ENCODE data around the gene NDUFA7.

Gene NDUFA7

GRCh38 chr19:8334458-8335342 is 13.5 kb upstream of the NDUFA7 start:
- no peak overlapping the region for H3K4me3 ChIP-seq (ENCODE audit: low read depth, low read length)
- no peak for TF ChIP-seq CTCF (IDR thresholded peaks at IDR 0.05; ENCODE audit: low read depth, low read length)
- peak; percentile 51 for DNase-seq (ENCODE audit: low read depth, low spot score)
- in situ Hi-C loops (cut with HindIII; ENCODE audit: low sequenced_read_pairs) = no loop called here

GRCh38 chr19:8333767-8334457 is 12.7 kb upstream of the NDUFA7 start:
- no peak overlapping the region for H3K4me3 ChIP-seq (ENCODE audit: low read depth, low read length)
- no peak for DNase-seq (ENCODE audit: low read depth, low spot score)
- no peak for TF ChIP-seq CTCF (IDR thresholded peaks at IDR 0.05; ENCODE audit: low read depth, low read length)
- in situ Hi-C loops (cut with HindIII; ENCODE audit: low sequenced_read_pairs) = no loop called here

GRCh38 chr19:8332976-8333766 is 12.0 kb upstream of the NDUFA7 start:
- in situ Hi-C loops (cut with HindIII; ENCODE audit: low sequenced_read_pairs) = no loop called here
- no peak for DNase-seq (ENCODE audit: low read depth, low spot score)
- H3K4me3 ChIP-seq (ENCODE audit: low read depth, low read length) = no peak overlapping the region
- TF ChIP-seq CTCF (IDR thresholded peaks at IDR 0.05; ENCODE audit: low read depth, low read length) = no peak

GRCh38 chr19:8331263-8331845 is 10.2 kb upstream of the NDUFA7 start:
- no peak overlapping the region for H3K4me3 ChIP-seq (ENCODE audit: low read depth, low read length)
- no peak for TF ChIP-seq CTCF (IDR thresholded peaks at IDR 0.05; ENCODE audit: low read depth, low read length)
- DNase-seq (ENCODE audit: low read depth, low spot score) = no peak
- in situ Hi-C loops (cut with HindIII; ENCODE audit: low sequenced_read_pairs) = no loop called here

GRCh38 chr19:8329996-8330395 is 8.8 kb upstream of the NDUFA7 start:
- no peak for DNase-seq (ENCODE audit: low read depth, low spot score)
- no peak overlapping the region for H3K4me3 ChIP-seq (ENCODE audit: low read depth, low read length)
- in situ Hi-C loops (cut with HindIII; ENCODE audit: low sequenced_read_pairs) = no loop called here
- no peak for TF ChIP-seq CTCF (IDR thresholded peaks at IDR 0.05; ENCODE audit: low read depth, low read length)

GRCh38 chr19:8325454-8325853 is 4.3 kb upstream of the NDUFA7 start:
- TF ChIP-seq CTCF (IDR thresholded peaks at IDR 0.05; ENCODE audit: low read depth, low read length) = no peak
- DNase-seq (ENCODE audit: low read depth, low spot score) = no peak
- in situ Hi-C loops (cut with HindIII; ENCODE audit: low sequenced_read_pairs) = no loop called here
- no peak overlapping the region for H3K4me3 ChIP-seq (ENCODE audit: low read depth, low read length)

Measured in astrocyte of the spinal cord (primary cell).